Activated T-cell treated with anti-CD3 and anti-CD28 coated beads for 48 hours (primary cell): ENCODE data around the gene AKR7A3.
"Not testable (repeated sequence)": the region's sequence is repeated elsewhere in the genome, so short reads cannot be mapped to it uniquely, and the experiment has no call there.

Experiments used
- DNase-seq: peaks from one replicate; pipeline ENCODE4 v3.0.0-alpha.2; 2020; ENCODE audit warnings: low read depth

AKR7A3 gene

DNA sequence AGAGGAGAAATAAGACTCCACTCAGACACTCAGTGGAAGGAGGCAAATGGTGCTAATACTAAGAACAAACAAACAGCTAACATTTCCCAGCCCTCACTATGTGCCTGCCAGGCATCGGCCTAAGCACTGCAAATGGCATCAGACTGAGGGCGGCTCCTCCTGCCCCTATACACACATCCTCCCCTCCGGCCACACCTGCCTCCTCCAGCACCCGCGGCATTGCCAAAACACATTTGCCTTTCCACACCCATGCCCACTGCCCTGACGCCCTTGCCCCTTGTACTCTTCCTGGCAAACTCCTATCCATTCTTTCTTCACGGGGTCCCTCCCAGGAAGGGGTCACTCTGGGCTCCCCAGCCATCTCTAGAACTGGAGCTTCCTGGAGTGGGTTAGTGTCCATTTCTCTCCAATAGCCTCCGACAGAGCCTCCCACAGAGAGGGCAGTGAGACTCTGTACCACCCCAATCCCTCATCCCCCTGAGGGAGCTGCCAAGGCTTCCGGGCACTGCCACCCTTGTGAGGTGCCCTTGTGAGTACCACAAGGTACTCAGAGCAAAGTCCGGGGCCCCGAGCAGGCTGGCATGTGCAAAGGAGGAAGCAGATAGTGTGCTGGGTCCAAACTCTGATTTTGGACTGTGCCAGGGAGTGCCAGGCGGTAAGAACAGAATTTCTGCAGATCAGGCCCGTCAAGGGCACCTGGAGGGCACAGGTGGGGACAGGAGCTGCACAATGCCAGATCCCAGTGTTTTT lies 959 bp downstream of the AKR7A3 start:
- no peak for DNase-seq

DNA sequence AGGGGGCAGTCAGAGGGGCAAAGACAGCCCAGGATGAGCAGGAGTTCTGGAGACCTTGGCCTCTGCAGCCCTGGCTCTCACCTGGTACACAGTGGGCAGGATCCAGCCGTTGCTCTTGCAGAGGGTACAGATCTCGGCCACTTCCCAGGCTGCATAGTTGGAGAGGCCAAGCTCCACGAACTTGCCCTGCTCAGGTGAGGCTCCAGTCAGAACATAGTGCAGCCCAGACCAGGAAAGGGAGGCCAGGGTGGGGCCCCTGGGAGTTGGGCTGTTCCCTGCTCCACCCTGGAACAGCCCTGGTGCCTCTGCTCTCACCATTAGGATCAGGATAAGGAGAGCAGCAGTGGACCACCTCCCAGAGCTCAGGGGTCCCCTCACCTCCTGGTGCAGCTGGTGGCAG lies 2.8 kb downstream of the AKR7A3 start:
- not testable (repeated sequence) for DNase-seq

DNA sequence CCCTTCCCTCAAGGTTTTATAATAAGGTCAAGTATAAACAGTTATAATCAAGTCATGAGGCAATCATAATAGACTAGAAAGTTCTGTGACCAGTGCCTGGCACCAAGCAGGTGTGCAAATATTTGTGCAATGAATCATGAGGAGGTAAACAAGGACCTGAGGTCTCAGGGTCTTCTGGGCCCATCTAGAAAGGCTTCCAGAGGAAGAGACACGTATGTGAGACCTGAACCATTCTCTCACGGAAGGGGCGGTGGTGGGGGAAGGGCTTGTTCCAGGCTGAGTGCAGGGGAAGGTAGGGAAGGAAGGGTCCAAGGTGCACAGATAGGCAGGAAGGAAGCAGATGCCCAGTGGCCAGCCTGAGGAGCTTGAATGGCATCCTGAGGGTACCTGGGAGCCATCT lies 3.2 kb downstream of the AKR7A3 start:
- not testable (repeated sequence) for DNase-seq

DNA sequence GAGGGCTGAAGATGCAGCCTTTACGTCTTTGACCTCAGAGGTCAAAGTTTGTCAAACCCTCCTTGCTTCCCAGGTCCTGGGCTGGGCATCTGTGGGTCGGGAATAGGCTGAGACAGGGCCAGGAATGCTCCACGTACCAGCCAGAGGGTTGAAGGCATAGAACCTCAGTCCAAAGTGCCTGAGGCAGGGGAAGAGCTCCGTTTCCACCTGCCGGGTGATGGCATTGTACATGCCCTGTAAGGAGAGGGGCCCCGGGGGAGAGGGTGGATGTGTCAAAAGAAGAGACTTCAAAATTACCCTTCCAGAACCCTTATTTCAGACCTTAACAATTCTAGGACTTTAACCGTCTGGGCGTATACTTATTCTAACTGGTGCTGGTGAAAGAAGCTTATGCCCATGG lies 3.7 kb downstream of the AKR7A3 start:
- no peak for DNase-seq

DNA sequence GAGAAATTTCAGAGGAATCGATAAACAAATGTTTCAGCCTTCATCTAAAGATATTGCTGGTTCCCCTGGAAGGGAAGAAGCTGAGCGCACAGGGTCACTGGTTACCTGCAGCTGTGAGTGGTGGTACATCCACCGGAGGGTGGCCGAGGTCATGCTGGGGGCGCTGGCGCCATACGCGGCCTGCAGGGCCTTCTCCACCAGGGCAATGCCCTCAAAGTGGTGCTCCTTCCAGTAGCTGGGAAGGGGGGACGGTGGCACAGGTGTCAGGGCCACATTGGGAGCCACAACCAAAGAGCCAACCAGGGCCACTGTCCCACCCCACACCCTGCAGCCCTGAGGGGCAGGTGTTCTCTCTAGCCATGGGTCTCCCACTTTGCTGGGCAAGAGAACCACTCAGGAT lies 4.7 kb downstream of the AKR7A3 start:
- no peak for DNase-seq

DNA sequence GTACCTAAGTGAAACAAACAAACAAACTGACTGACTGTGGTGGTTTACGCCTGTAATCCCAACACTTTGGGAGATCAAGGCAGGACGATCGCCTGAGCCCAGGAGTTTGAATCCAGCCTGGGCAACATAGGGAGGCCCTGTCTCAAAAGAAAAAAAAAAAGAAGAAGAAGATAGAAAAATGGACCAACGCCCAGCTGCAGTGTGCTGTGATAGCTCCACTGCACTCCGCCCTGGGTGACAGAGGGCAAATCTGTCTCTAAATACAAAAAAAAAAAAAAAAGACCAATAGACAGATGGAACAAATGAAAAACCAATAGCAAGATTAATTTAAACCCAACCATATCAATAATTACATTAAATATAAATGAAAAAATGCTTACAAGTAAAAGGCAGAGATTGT lies 13.9 kb downstream of the AKR7A3 start:
- DNase-seq = no peak

DNA sequence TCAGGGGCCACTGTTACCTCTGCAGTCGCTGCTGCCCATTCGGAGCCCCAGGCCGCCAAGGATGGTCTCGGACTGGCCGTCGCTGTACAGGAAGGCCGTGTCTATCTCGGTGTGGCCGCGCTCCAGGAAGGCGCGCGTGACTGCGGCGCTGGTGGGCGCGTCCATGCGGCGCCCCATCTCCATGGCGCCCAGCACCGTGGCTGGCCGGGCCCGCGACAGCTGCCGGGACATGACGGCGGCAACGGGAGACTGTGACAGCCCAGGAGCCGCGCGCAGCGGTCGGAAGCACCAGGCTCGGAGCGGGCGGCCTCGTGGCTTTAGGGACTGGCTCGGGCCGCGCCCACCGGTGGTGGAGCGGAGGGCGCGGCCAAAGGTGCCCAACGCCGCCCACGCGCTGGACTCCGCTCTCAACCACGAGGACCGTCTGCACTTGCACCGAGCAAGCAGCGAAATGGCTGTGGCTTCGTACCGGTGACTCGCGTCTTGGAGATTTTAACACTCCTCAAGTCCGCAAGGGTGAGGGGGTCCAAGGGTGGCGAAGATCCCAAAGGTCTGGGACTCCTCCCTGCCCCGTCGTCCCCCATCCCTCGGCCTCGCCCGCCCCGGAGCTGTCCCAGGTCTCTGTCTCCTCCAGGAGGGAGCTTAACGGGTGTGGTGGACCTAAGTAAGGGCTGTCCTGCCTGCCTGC lies 14.6 kb downstream of the AKR7A3 start:
- DNase-seq = not testable (repeated sequence)

DNA sequence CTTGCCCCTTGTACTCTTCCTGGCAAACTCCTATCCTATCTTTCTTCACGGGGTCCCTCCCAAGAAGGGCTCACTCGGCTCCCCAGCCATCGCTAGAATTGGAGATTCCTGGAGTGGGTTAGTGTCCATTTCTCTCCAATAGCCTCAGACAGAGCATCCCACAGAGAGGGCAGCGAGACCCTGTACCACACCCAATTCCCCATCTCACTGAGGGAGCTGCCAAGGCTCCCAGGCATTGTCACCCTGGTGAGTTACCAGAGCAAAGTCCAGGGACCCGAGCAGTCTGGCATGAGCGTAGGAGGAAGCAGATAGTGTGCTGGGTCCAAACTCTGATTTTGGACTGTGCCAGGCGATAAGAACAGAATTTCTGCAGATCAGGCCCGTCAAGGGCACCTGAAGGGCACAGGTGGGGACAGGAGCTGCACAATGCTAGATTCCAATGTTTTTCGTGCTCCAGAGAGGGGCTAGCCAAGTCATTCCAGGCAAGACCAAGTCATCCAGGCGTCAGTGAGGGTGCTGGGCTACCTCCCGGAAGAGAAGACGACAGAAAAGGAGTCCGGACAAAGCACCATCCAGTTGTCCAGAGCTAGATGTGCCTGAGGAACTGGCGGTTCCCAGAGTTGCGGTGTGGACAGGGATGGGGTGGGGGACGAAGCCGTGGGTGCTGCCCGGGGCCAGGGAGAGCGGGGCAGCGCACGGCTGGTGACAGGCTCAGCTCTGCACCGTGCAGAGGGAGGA lies 15.3 kb downstream of the AKR7A3 start:
- DNase-seq = no peak

DNA sequence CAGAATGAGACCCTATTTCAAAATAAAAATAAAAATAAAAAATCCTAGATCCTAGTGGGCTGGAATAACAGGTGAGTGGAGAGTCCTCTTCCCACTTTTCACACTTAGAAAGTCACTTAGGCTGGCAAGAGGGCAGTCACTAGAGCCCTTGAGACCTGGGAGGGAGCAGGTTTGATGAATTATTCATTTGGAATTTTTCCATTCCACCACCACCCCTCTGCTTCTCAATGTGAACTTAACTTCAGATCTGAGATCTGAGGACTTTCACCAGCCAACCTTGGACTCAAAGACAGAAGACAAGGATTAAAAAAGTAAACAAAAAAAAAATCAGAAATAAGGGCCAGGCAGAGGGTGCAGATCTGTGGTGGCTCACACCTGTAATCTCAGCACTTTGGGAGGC lies 16.5 kb downstream of the AKR7A3 start:
- DNase-seq = no peak

DNA sequence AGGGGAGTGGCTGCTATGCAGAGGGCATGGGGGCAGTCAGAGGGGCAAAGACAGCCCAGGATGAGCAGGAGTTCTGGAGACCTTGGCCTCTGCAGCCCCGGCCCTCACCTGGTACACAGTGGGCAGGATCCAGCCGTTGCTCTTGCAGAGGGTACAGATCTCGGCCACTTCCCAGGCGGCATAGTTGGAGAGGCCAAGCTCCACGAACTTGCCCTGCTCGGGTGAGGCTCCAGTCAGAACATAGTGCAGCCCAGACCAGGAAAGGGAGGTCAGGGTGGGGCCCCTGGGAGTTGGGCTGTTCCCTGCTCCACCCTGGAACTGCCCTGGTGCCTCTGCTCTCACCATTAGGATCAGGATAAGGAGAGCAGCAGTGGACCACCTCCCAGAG lies 18.2 kb downstream of the AKR7A3 start:
- not testable (repeated sequence) for DNase-seq

DNA sequence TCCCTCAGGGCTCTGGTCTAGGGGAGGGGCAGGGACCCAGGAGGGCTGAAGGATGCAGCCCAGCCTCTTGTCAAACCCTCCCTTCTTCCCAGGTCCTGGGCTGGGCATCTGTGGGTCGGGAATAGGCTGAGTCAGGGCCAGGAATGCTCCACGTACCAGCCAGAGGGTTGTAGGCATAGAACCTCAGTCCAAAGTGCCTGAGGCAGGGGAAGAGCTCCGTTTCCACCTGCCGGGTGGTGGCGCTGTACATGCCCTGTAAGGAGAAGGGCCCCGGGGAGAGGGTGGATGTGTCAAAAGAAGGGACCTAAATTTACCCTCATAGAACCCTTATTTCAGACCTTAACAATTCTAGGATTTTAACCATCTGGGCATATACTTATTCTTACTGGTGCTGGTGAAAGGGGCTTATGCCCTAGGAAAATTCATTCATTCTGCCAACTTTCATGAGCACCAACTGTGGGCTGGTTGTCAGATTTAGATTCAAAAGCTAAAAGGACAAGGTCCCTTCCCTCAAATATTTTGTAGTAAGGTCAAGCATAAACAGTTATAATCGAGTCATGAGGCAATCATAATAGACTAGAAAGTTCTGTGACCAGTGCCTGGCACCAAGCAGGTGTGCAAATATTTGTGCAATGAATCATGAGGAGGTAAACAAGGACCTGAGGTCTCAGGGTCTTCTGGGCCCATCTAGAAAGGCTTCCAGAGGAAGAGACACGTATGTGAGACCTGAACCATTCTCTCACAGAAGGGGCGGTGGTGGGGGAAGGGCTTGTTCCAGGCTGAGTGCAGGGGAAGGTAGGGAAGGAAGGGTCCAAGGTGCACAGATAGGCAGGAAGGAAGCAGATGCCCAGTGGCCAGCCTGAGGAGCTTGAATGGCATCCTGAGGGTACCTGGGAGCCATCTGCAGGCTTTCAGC lies 18.9 kb downstream of the AKR7A3 start:
- DNase-seq = not testable (repeated sequence)

DNA sequence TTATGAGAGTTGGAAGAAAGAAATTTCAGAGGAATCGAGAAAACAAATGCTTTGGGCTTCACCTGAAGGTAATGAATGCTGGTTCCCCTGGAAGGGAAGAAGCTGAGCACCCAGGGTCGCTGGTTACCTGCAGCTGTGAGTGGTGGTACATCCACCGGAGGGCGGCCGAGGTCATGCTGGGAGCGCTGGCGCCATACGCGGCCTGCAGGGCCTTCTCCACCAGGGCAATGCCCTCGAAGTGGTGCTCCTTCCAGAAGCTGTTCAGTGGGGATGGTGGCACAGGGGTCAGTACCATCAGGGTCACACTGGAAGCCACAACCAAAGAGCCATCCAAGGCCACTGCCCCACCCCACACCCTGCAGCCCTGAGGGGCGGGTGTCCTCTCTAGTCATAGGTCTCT lies 20.1 kb downstream of the AKR7A3 start:
- DNase-seq = no peak

DNA sequence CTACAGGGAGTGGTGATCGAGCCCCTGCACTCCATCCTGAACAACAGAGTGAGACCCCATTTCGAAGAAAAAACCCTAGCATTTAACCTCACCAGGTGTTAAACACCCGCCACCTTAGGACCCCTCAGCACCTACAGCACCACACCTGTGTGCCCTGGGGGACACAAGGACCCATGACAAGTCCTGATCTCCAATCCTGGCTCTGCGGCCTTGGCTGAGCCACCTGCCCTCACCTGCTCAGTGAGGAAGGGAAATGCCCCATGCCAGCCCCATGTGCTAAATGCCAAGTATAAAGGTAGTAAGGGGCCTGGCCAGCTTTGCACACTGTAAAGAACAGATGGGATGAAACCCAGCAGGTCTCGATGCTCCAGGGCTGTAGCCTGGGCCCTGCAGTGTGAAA lies 25.8 kb downstream of the AKR7A3 start:
- no peak for DNase-seq

DNA sequence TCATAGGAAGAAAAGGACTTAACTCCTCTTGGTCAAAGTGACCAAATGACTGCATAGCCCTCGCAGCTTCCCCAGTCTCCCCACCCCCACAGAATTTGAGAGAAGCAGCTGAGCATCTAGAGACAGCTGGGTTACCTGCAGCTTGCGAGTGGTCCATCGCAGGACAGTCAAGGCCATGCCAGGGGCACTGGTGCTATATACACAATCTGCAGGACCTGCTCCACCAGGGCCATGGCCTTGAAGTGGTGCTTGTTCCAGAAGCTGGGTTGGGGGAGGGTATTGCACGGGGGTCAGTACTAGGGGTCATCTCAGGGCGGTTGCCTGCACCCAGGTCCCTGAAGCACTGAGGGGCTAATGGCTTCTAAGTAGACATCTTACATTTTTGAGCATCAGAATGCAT lies 26.5 kb downstream of the AKR7A3 start:
- DNase-seq = no peak

DNA sequence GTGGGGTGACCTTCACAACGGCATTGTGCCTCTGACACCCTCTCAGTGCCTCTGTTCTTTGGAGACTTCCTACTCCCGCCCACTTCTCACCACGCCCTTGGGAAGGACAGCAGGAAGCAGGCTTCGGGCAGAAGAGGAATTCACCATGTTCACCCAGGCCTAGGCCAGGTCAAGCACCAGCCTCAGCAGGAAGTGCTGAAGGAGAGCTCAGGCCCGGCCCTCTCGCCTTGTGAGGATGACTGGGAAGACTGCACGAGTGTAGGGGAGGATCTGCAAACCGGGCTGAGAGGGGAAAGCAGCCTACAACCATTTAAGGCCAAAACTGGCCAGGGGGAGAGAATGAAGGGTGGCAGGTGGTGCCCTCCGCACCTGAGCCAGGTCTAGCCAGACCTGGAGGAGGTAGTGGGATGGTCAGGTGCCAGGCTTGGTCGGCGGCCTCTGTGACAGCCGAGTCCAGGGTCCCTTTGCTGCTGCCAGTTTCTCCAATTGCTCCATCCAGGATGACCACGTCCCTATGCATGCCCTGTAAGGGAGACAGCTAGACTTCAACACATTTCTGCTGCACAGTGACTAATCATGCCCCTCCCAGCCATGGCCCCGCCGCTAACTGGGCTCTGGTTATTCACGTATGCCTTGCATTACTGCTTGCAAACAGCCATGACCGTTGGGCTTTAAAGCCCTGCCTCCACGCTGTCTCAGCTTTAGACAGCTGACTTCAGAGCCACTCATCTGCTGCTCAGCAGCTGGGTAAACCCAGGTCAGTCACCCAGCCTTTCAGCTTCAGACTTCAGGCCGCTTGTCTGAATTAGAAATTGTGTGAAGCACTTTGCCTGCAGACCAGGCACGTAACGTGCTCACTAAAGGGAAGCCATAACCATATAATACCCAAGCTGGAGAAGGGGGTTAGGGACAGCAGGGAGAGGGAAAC lies 28.1 kb downstream of the AKR7A3 start:
- DNase-seq = no peak

DNA sequence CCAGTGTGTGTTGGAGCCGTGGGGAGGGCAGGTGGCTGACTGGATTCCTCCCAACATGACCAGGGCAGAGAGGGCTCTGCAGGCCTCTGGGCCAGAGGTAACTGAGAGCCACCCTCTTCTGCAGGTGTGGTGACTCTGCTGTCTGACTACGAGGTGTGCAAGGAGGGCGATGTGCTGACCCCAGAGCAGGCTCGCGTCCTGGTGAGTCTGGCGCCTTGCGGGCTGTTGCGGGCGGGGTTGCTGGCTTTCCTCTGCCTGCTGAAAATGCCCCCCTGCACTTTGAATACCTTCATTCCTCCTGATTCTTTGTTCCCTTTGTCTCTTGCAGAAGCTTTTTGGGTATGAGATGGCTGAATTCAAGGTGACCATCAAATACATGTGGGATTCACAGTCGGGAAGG lies 30.2 kb downstream of the AKR7A3 start:
- DNase-seq = no peak

DNA sequence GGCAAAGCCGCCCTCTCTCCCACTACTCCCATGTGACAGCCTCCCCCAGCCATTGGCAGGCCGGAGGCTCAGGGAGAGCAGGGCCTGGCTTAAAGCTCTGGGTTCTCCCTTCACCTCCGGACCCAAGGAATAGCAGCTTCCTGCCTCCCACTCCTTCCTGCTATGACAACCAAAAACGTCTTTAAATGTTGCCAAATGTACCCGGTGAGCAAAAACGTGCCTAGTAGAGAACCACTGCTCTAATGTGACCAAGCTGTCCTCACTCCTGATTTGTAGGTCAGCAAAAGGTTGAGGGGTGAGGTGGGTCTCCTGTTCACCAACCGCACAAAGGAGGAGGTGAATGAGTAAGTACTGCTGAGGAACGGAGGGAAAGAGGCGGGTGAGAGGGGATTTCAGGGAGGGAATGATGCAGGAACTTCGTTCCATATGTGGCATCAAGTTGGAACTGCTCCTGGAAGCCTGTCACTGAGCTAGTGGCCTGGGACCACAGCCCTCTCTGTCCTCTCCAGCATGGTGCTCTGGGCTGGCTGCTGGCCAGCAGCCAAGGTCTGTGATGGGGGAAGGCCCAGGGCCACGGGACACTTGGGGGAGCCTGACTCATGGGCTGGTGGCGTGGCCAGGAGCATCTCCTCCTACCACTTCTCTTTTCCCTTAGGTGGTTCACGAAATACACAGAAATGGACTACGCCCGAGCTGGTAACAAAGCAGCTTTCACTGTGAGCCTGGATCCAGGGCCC lies 31.2 kb downstream of the AKR7A3 start:
- DNase-seq = no peak

DNA sequence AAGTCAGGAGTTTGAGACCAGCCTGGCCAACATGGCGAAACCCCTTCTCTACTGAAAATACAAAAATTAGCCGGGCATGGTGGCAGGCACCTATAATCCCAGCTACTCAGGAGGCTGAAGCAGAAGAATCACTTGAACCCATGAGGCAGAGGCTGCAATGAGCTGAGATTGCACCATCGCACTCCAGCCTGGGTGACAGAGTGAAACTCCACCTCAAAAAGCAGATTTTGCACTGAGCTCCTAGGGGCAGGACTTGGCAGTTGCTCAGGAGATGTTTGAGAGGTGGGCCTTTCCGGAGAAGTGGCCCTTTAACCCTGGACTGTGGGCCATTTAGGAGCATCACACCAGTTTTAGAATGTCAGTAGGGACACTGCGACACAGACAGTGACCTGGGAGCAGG lies 32.3 kb downstream of the AKR7A3 start:
- DNase-seq = not testable (repeated sequence)

DNA sequence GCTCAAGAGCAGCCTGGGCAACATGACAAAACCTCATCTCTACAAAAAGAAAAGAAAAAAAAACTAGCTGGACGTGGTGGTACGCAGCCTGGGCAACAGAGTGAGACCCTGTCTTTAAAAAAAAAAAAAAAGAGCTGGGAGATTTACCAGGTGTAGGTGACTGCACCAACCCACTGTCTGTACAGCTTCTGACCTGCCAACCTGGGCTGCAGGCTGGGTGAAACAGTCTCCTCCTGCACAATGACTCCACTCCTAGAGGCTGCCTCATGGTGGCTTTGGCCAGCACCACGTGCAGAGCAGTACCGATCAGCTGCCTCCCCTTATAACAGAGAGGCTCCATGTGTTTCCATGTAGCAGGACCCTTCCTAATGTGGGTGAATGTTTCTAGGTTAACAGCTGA lies 33.3 kb downstream of the AKR7A3 start:
- DNase-seq = no peak

DNA sequence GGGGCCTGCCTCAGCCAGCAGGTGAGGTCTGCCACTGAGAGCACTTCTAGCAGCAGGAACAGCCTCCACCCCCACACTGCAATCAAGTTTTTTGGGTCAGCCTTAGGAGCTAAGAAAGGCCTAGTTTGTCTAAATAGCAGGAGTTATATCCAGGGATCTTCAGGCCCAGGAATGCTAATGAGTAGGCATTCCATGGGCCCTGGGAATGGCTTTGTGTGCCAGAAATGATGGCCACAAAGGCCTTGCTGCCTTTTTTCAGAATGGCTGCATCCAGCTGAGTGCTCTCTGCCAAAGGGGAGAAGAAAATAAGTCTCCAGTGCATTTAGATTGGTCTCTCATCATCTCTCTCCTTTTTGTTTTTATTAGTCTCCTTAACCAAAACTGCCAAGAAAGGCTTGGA lies 34.2 kb downstream of the AKR7A3 start:
- no peak for DNase-seq
